HS-5 (cell line): ENCODE data around the gene PKD2L2.
"Not testable (repeated sequence)": the region's sequence is repeated elsewhere in the genome, so short reads cannot be mapped to it uniquely, and the experiment has no call there.

Source experiments
- DNase-seq: peaks from one replicate; pipeline ENCODE4 v3.0.0-alpha.2; 2012; ENCODE audit warnings: low read depth

Gene PKD2L2

GRCh38 chr5:137957948-137958347 lies 68.7 kb downstream of the PKD2L2 start:
- DNase-seq, result no peak

DNA sequence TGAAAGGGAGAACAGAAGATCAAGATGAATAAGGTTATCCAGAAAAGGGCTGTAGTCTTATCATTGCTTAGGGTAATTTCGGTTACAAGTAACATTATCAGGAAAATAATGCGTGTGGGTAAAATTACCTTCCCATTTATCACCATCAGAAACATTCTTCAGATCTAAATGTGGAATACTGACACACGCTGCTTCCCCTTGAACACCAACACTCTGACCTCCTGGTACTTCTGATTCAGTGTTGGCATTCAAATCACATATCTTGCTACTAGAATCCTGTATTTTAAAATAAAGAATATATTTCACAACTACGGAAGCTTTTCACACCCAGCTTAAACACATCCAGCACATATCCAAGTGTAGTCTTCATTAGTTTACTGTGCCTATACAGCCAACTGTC lies 70.2 kb downstream of the PKD2L2 start:
- no peak for DNase-seq

DNA sequence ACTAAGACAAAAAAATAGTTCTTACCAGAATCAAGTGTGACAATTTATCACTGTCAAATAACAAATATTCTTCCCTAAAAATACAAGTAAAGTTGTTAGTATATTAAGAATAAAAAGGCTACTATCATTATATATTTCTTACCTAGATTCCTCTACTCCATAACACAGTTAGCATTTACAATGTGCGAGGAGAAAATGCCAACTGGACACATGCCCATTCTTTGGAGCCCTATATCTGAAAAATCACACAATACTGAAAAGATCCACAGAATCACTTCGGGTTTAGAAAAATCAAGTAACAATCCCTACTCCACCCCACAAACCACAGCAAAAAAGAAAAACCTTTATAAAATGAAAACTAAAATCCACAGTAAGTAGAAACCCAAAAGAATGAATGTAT lies 70.9 kb downstream of the PKD2L2 start:
- DNase-seq, result no peak

DNA sequence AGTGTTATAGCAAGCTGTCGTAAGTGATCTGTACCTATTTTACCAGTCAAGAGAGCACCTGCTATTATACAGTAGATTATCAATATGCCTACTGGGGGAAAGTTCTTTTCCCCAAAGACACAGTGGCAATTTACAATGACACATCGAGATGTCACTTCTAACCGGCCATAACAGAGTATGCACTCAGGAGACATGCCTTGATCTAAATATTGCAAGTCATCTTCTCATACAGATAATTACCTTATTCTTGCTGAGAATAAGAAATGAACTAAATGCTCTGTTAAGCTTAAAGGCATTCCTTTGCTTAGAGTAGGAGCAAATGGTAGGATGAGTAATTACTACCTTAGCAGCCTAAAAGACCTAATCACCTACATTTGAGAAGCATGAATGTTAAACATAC lies 71.6 kb downstream of the PKD2L2 start:
- DNase-seq, result no peak

DNA sequence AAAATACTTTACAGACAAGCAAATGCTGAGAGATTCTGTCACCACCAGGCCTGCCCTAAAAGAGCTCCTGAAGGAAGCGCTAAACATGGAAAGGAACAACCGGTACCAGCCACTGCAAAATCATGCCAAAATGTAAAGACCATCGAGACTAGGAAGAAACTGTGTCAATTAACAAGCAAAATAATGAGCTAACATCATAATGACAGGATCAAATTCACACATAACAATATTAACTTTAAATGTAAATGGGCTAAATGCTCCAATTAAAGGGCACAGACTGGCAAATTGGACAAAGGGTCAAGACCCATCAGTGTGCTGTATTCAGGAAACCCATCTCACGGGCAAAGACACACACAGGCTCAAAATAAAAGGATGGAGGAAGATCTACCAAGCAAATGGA lies 81.1 kb downstream of the PKD2L2 start:
- DNase-seq, result not testable (repeated sequence)

- DNase-seq, result no peak
Observed at GRCh38 chr5:137975208-137975607, 86.0 kb downstream of the PKD2L2 start.

DNA sequence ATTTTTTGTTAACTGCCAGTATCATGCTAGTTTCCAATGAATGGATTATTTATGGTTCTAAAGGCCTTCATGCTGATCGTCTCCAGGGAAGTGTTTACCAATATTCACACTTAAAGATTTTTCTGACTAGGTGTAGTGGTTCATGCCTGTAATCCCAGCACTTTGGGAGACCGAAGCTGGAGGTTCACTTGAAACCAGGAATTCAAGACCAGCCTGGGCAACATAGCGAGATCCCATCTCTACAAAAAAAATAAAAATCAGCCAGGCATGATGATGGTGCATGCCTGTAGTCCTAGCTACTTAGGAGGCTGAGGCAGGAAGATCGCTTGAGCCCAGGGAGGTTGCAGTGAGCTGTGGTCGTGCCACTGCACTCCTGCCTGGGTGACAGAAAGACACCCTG lies 100.2 kb downstream of the PKD2L2 start:
- no peak for DNase-seq
